ACHN (cell line): ENCODE data around the gene PSEN1.

Experiments used
- DNase-seq: peaks from one replicate; pipeline ENCODE4 v3.0.0-alpha.2; 2015
- in situ Hi-C: cut with HindIII; loops from 2 replicates; pipeline ENCODE4 v1.10.0; 2017; ENCODE audit warnings: low sequenced_read_pairs, low pct_ligation_motif_present, low pct_unique_long_range_greater_than_20kb

Gene PSEN1

DNA sequence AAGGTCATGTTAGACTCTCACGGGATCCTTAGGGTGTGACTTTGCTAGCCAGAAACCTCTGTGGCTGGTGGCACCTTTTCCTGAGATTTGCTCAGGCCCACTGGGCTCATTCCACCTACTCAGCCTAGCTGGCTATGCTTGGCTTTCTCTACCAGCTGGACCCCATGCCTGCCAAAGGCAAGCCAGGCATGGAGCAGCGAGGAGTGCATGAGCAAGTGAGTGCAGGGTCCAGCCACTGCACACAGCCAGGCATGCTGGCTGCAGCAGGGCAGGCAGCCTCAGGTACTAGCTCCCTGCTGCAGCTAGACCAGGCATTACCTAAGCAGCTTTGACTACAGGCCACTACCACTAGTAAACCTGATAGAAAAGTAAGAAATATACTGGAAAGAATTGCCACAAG, 71.3 kb downstream of the PSEN1 start:
- DNase-seq = no peak
- in situ Hi-C loops = no loop called here

DNA sequence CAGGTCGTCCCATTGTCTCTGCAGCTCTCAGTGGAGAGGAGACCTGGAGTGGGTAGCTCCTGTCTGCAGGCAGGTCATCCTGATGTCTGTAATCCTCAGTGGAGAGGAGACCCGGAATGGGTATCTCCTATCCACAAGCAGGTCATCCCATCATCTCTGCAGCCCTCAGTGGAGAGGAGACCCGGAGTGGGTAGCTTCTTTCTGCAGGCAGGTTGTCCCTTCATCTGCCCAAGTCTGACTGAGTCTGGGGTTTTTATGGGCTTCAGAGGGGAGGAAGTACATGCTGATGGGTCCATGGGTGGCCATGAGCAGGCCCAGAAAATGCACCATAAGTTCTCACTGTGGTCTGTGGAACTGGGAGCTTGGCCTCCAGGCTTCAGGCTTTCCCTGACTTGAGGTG, 72.1 kb downstream of the PSEN1 start:
- DNase-seq = no peak
- in situ Hi-C loops = no loop called here

DNA sequence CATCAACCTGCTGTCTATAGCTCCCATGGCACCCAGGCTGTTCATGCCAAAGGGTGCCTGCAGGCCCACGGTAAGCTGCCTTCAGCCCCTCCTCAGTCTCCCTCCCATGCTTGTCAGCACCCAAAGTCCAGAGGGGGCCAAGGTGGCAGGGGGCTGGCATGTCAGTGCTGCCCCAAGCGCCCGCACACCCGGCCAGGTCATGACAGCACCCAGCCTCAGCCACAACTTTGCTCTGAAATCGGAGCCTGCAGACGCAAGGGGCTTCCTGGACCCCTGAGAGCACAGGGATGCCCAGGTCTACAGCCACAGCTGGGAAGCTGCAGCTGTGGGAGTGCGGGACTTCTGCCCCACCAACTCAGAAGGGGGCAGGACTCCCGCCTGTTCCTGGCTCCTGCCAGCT, 72.5 kb downstream of the PSEN1 start:
- no peak for DNase-seq
- in situ Hi-C loops = no loop called here

DNA sequence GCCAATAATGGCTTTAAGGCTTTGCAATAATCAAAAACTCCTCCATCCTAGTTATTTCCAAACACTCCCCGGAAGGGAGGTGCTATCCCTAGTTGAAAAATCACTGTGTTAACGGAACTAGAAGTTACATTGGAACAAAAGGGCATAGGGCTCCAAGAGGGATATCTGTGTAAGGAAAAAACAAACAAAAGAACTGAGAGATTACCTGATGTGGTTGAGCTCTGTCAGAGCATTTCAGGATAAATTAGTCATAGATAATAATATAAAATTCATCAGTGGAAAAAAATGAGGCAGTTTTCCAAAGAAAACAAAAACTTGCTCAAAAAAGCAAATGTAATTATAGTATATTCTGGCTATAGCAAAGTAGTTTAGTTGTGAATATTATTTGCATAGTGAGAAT, 73.6 kb downstream of the PSEN1 start:
- in situ Hi-C loops = no loop called here
- no peak for DNase-seq

DNA sequence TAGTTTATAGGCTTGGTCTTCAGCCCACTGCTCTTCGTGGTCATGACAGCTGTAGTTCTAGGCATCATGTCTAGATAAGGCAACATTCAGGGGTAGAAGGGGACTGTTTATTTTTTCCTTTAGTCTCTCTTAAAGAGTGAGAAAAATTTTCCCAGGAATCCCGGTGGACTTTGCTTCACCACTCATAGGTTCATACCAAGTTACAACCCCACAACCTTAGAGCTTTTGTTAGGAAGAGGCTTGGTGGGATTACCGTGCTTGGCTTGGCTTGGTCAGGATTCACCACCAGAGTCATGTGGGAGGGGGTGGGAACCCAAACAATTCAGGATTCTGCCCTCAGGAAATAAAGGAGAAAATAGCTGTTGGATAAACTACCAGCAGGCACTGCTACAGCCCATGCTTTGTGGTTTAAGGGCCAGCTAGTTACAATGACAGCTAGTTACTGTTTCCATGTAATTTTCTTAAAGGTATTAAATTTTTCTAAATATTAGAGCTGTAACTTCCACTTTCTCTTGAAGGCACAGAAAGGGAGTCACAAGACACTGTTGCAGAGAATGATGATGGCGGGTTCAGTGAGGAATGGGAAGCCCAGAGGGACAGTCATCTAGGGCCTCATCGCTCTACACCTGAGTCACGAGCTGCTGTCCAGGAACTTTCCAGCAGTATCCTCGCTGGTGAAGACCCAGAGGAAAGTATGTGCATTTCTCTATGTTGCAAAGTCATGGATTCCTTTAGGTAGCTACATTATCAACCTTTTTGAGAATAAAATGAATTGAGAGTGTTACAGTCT, 75.1 kb downstream of the PSEN1 start:
- in situ Hi-C loops = no loop called here
- DNase-seq = no peak

DNA sequence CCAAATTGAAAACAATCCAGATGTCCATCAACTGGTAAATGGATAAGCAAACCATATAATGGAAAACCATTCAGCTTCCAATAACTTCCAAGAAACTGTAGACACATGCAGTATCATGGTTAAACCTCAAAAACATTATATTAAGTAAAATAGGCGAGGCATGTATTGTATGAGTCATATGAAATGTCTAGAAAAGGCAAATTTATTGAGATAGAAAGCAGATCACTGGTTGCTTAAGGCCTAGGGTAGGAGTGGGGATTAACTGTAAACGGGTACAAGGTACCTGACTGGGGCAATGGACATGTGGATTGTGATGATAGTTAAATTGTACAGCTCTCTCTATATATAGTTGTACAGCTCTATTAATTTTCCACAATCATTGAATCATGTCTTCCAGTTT, 79.7 kb downstream of the PSEN1 start:
- DNase-seq = no peak
- in situ Hi-C loops = no loop called here

DNA sequence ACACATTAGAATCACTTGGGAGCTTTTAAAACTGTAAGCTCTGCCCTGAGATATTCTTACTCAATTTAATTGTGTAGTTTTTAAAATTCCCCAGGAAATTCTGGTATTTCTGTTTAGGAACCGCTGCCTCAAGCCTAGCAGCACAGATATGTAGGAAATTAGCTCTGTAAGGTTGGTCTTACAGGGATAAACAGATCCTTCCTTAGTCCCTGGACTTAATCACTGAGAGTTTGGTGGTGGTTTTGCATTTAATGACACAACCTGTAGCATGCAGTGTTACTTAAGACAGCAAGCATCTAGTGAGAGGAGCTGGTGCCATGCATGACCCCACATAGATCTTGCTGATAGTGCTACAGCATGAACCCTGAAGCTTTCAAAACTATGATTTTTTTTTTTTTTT, 81.1 kb downstream of the PSEN1 start:
- DNase-seq = no peak
- in situ Hi-C loops = no loop called here

DNA sequence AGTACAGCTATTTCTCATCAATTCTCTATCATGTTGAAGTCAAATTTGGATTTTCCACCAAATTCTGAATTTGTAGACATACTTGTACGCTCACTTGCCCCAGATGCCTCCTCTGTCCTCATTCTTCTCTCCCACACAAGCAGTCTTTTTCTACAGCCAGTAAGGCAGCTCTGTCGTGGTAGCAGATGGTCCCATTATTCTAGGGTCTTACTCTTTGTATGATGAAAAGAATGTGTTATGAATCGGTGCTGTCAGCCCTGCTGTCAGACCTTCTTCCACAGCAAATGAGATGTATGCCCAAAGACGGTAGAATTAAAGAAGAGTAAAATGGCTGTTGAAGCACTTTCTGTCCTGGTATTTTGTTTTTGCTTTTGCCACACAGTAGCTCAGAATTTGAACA, 83.8 kb downstream of the PSEN1 start:
- in situ Hi-C loops = no loop called here
- no peak for DNase-seq

DNA sequence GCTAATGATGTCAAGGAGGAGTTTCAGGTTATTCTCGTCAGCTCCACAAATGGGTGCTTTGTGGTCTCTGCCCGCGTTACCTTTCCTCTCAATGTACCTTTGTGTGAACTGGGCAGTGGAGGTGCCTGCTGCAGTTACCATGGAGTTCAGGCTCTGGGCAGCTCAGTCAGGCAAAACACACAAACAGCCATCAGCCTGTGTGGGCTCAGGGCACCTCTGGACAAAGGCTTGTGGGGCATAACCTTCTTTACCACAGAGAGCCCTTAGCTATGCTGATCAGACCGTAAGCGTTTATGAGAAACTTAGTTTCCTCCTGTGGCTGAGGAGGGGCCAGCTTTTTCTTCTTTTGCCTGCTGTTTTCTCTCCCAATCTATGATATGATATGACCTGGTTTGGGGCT, 84.3 kb downstream of the PSEN1 start:
- no peak for DNase-seq
- in situ Hi-C loops = no loop called here

DNA sequence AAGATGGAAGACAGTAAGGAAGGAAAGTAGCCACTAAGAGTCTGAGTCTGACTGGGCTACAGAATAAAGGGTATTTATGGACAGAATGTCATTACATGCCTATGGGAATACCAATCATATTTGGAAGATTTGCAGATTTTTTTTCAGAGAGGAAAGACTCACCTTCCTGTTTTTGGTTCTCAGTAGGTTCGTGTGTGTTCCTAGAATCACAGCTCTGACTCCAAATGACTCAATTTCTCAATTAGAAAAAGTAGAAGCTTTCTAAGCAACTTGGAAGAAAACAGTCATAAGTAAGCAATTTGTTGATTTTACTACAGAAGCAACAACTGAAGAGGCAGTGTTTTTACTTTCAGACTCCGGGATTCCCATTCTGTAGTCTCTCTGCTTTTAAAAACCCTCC, 85.6 kb downstream of the PSEN1 start:
- in situ Hi-C loops = no loop called here
- DNase-seq = no peak

DNA sequence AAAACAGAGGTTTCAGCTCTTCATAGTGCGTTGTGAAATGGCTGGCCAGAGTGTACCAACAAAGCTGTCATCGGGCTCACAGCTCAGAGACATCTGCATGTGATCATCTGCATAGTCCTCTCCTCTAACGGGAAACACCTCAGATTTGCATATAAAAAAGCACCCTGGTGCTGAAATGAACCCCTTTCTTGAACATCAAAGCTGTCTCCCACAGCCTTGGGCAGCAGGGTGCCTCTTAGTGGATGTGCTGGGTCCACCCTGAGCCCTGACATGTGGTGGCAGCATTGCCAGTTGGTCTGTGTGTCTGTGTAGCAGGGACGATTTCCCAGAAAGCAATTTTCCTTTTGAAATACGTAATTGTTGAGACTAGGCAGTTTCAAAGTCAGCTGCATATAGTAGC, 86.7 kb downstream of the PSEN1 start:
- no peak for DNase-seq
- in situ Hi-C loops = no loop called here

DNA sequence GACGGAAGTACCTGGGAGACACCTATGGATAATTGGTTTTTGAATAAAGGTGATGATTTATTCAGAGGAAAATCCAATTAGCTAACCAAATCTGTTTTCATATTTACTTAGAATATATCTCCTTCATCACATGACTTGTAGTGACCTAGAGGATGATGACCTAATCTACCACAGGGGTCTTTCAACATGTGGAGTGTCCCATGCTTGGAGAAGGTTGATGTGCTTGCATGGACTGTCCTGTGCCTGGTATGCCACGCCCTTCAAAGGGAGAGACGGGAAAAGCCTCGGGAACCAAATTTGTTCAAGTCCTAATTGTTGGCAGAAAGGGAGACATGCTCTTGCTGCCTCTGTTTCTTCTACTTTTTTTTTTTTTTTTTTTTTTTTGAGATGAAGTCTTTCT, 89.2 kb downstream of the PSEN1 start:
- in situ Hi-C loops = no loop called here
- DNase-seq = no peak

DNA sequence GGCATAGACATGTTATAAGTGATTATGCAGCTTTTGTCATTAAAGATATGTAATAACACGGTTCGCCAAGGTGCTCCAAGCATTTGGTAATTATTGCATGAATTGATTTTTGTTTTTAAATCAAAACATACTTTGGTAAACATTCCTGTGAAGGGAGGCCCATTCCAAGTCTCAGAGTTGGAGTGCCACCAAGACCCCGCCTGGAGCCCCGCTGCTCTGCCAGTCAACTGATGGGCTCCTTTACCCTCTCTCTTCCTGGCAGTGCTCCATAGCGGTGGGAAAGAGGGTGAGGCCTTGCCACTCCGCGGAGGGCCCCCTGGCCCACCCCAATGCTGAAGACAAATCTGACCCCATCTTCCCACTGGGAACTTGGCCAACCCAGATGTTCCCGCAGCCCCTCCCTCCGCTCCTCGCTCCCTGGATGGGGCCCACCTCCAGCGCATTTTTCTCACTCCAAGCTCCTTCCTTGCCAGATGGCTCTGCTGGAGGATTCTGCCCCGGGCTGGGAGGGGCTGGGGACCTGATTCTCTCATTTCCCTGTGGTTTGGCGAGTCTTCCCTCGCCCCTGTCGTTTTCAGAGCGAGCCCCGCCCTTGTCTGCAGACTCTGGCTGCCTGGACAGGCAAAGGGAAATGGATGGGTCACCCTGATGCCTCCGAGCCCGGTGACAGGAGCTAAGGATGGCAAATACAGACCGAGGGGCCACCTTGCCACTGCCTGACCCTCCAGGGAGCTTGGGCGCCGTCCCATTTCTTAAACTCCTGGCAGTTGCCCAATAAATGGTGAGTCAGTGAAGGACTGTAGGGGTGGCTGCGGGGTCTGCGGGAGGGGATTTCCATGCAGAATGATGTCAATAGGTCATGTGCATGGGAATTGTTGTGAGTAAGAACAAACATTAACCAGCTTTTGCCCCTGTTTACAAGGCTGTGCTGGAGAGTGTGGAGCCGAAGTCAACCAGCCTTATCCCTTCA, 91.8 kb downstream of the PSEN1 start:
- in situ Hi-C loops = no loop called here
- DNase-seq = peak; percentile 93

DNA sequence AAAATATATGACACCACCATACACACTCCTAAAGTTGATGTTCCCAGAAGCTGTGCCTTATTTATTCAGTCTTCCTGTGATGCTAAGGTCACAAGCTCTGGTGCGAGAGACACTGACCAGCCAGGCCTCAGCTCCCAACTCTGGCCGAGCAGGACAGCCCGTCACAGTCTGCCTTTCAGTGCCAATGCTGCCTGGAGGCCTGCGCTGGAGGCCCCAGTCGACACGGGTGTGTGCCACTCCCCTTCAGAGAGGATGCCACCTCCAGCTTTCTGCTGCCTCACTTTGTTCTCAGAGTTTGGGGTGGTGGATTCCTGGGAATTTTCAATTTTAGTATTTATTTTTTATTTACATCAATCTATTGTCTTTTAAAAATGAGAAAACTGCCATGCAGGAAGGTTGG, 93.7 kb downstream of the PSEN1 start:
- DNase-seq = no peak
- in situ Hi-C loops = no loop called here

DNA sequence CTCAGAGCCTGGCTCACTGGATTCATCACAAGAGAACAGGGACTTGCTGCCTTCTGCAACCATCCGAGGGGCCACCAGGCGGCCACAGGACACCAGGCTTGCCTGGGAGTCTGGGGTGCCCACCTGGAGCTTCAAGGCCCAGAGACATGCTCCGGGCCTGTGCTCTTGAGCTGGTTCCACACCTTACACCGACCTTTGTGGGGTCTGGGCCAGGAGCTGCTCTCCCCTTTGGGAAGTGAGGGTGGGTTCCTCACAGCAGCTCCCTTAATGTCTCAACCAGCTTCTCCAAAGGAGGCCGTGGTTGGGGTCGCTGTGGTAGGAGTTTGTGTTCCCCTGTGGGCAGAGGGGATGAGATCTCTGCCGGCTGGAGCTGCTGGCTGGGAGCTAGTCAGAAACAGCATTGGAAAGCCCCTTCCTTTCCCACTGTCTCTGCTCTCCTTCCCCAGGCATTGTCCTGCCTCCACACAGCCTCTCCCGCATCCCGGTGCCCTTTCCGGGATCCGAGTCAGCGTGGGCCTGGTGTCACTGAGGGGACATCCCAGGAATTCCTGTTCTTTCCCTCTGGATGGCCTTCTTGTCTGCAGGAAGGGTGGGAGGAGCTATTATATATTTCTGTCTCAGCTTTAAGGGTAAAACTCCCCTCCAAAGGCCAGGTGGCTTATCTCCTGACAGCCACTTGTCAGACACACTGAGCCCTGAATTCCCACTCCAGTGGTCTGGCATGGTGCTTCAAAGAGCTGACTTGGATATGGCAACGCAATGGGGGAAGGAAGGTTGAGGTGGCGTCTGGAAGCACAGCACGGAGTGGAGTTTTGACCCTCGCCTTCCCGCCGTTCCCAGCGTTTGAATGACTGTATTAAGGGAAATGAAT, 95.9 kb downstream of the PSEN1 start:
- DNase-seq = peak; percentile 38
- in situ Hi-C loops = no loop called here

DNA sequence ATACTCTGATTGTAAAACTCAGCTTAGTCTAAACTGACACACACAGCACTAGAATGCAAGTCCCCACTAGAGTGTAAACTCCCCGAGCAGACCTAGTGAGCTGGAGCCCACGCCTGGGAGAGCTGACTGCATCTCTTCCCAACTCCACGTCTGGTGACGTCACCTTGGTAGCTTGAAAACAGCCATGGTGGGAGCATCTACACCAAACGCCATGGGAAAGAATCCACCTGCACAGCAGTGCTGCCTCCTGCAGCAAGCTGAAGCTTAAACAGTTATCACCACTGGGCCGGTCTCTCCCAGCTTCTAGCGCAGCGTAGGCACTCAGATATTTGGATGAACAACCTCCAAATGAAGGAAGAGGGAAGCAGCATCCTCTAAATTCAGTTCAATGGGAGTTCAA, 96.7 kb downstream of the PSEN1 start:
- no peak for DNase-seq
- in situ Hi-C loops = no loop called here

DNA sequence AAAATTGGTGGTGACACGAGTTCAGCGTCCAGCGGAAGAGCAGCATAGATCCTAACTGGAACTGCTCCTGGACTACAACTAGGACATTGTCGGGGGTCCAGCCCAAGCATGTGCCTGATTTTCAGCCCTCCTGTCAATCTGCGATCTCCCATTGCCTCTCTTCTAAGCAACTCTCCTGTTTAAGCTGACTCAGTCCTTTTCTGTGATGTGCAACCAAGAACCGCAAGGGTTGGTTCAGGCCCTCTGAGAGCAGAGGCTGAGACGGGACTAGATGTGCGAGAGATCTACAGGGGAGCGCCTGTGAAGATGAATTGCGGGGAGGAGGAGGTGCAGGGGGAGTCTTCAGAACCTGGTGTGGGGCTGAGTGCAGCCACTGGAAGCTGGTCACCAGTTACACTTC, 97.3 kb downstream of the PSEN1 start:
- in situ Hi-C loops = no loop called here
- DNase-seq = no peak

DNA sequence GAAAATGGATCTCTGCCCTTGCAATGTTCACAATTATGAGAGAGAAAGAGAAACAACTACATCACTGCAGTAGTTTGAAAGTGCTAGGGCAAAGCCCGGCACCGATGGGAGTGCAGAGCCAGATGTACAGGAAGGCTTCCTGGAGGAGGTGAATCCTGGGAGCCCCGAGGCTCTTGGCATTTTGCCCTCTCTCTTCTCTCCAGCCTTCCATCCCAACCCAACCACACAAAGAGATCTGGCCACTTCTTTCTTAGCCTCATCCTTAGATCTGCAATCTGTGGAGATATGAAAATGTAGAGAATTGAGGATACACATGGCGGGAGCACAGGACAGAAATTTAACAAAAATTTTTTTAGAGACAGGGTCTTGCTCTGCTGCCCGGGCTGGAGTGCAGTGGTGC, 97.7 kb downstream of the PSEN1 start:
- in situ Hi-C loops = no loop called here
- no peak for DNase-seq
